Raji (cell line): ENCODE measurements around the gene CCDC150.

Source experiments
- POLR2A ChIP-seq: IDR thresholded peaks from 2 replicates; pipeline ENCODE4 v1.6.1; 2011; ENCODE audit warnings: low read depth, low read length, control low read depth; ENCODE audit not compliant: insufficient read depth

The CCDC150 gene

GRCh38 chr2:196677404-196677803 is 37.9 kb downstream of the CCDC150 start:
- no peak for TF ChIP-seq POLR2A

DNA sequence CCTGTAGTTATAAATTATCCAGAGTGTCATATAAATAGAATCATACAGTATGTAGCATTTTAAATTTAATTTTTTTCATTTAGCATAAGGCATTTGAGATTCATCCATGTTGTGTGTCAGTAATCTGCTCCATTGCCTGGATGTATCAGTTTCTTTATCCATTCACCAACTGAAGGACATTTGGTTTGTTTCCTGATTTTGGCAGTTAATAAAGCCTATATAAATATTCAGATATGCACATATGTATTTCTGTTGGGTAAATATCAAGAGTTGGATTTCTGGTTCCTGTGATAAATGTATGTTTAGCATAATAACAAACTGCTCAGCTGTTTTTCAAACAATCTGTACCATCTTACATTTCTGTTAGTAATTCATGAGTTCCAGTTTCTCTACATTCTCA is 39.9 kb downstream of the CCDC150 start:
- TF ChIP-seq POLR2A: no peak

DNA sequence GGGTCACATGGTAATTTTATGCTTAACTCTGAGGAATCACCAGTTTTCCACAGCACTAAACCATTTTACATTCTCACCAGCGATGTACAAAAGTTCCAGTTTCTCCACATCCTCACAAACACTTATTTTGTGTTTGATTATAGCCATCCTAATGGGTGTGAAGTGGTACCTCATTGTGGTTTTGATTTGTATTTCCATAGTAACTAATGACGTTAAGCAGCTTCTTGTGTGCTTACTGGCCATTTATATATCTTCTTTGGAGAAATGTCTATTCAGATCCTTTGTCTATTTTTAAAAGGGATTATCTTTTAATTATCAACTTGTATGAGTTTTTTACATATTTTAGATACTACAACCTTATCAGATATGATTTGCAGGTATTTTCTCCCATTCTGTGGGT is 42.0 kb downstream of the CCDC150 start:
- no peak for TF ChIP-seq POLR2A

DNA sequence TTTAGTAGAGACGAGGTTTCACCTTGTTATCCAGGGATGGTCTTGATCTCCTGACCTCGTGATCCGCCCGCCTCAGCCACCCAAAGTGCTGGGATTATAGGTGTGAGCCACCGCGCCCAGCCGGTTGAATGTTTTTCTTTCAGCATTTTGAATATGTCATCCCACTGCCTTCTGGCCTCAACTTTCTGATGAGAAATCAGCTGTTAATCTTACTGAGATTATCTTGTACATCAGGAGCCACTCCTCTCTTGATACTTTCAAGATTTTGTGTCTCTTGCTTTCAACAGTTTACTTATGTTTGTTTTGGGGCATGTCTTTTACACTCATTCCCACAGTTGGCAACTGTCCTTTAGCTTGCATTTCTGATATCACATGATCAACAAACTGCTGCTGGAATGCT is 46.3 kb downstream of the CCDC150 start:
- TF ChIP-seq POLR2A: no peak

GRCh38 chr2:196696423-196697079 is 57.0 kb downstream of the CCDC150 start:
- no peak for TF ChIP-seq POLR2A

DNA sequence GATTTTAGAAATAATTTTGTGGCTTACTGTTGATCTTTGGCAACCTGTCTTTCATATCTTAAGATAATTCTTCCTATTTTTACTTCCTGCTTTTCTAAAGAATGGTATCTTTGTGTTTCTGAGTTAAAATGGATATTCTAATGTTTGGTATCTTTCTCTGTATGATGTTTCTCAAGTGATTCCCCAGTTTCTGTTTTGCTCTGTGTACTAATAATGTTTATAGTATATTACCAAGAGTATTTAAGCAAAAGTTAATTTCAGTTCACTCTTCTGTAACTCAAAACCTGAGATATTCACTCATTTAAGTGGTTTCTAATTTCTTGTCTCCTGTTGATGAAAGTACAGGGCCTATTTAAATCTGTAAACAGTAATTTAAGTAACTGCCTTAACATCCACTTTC is 58.3 kb downstream of the CCDC150 start:
- no peak for TF ChIP-seq POLR2A

- no peak for TF ChIP-seq POLR2A
These were observed 63.1 kb downstream of the CCDC150 start for GRCh38 chr2:196702641-196703040.

GRCh38 chr2:196703695-196704094 is 64.2 kb downstream of the CCDC150 start:
- TF ChIP-seq POLR2A: no peak

DNA sequence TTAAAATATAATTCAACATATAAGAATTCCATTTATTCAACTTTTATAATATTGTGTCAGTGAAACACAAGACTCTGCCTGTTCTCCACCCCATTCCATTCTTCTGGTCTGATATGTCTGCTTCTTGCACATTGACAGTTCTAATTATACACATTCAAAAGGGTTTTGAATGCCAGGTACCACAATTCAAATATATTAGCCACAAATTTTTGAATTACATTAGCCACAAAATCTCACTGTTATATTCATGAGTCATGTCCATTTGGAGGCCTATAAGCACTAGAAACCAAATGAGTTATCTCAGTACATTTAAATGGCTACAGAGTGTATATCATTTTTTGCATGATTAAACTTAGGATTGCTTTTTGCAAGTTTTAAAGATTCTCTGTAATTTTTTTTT is 72.1 kb downstream of the CCDC150 start:
- no peak for TF ChIP-seq POLR2A

DNA sequence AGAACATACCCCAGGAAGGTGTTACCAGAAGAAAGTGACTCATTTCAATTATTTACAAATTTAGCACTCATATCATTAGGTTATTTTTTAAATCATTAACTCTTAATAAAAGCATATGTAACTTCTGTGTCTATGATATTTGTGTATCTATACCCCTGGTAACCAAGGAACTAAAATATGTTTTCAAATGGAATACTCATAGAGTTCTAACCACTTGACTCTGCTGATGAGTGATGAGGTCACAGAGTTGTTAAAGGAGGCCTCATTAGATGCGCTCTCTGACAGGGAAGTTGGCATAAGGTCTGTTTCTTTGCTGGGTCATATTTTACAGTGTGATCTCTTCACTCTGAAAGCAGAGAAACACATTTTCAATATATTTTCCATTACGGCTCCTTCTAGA is 73.4 kb downstream of the CCDC150 start:
- no peak for TF ChIP-seq POLR2A

DNA sequence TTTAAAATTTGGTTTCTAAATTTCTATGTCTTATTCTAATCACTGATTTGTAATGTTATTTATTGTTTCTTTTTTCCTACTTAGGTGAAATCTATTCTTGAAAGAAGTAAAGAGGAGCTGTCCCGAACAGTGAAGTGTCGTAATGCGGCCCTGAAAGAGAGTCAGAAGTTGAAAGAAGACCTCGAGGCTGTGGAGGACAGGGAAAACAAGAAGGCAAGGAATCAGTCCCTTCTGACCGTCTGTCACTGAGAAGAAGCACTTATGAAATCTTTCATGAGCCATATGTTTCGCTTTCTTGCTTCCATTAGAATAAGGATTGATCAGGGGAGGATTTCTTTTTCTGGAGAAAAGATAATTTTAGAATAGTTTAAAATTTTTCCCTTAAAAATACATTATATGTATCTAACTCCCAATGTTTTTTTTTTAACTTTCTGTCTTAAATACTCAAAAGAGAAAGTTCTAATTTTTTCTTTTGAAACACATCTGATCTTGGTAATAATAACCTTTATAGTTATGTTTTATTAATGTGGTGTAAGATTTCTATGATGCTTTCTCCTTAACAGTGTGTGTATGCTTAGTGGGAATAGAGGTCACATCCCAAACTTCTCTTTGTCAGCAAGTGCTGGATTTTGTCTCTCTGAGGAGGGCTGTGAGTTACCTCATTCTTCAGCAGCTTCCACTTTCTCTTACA is 79.0 kb downstream of the CCDC150 start:
- TF ChIP-seq POLR2A: no peak

DNA sequence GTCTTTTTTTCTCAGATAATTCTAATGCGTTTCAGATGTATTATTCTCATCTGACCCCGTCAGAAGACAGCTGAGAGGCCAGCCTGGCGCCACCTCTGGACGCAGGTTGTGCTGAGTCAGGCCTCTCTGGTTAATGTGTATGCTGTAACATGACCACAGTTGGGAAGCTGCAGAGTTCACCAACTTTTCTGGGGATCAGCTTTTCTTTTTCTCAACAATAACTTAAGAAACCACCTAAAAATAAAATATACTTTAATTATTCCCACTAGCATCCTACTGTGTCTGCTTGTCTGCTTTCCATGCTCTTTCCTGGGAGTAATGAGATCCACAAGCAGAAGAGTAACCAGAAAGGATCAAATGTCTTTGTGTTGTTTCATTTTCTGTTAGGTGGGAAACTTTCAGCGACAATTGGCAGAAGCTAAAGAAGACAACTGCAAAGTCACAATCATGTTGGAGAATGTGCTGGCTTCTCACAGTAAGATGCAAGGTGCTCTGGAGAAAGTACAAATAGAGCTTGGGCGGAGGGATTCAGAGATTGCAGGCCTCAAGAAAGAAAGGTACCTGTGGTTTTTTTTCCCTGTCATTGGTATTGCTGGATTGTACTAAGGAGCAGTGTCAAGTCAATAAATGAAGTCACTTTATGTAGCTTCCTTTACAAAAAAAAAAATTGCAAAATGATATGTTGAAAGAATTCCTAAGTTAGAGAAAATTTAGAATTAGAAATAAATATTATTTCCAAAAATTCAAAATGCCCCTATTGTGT is 79.8 kb downstream of the CCDC150 start:
- no peak for TF ChIP-seq POLR2A

DNA sequence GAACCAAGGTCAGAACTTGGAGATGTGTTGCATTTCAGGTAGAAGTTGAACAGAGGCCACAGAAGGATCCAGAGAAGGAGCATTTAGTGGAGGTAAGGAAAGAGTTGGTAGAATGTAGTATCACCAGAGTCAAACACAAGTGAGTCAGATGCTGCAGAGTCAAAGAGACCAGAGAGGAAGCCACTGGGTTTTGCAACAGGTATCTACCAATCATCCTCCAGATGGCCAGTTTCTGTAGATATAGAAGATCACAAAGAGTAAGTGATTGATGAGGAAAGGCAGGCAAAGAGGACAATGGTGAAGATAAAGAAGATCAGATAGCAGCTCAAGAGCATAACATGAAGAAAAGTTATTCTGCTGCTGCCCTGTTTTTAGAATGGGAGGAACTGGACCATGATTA is 84.1 kb downstream of the CCDC150 start:
- TF ChIP-seq POLR2A: no peak

DNA sequence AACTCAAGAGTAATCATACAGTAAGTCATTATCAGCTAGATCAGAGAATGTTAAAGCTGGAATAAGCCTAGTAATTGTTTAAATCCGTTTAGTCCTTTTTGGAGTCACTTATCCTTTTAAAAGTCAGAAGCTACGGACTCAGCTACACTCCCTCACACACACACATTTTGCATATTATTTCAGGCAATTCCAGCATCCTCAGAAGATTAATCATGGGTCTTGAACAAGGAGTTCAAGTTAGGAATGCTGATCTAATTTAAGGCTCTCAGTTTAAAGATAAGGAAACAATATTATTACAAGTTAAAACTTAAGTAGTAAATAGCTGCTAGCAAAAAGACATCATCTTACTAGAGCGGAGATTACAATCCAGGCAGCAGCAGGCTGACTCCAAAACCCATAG is 85.7 kb downstream of the CCDC150 start:
- TF ChIP-seq POLR2A: no peak

- no peak for TF ChIP-seq POLR2A
These were observed 86.4 kb downstream of the CCDC150 start for GRCh38 chr2:196725882-196726281.

DNA sequence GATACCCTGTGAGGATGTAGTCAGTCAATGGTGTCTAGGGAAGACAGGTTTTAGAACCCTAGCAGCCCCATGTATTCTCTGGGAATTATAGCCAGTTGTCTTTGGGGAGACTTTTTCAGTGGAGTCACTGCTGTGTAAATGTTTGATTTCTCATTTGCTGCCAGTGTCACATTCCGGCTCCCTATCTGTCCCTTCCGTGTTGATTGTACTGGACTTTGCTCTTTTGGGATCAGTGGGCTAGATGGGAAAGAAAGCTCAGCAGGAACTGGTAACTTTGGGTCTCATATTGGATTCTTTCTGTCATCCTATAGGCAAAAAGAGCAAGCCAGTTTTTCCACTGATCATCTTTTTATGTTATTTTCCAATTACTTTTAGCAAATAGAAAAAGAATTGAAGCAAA is 89.9 kb downstream of the CCDC150 start:
- TF ChIP-seq POLR2A: no peak
